PFSK-1 (cell line): ENCODE data around the gene LDLRAD2.

Source experiments
- FOXP2 ChIP-seq: optimal IDR thresholded peaks from 2 replicates; pipeline ENCODE3; 2011; ENCODE audit warnings: borderline replicate concordance, control low read depth, inconsistent platforms; ENCODE audit not compliant: insufficient read depth; ENCODE audit errors: extremely low read length, extremely low read depth
- POLR2AphosphoS5 ChIP-seq: IDR thresholded peaks from 2 replicates; pipeline ENCODE4 v1.6.1; 2012; ENCODE audit warnings: low read depth, mild to moderate bottlenecking, control low read depth, low read length, moderate library complexity
- SIN3A ChIP-seq: IDR thresholded peaks from 2 replicates; pipeline ENCODE4 v1.6.1; 2012; ENCODE audit warnings: mild to moderate bottlenecking, low read length, moderate library complexity, borderline replicate concordance; ENCODE audit not compliant: insufficient read depth
- TAF1 ChIP-seq: IDR thresholded peaks from 2 replicates; pipeline ENCODE4 v1.6.1; 2012; ENCODE audit warnings: low read length, control low read depth, borderline replicate concordance; ENCODE audit not compliant: insufficient read depth
- TF ChIP-seq, protein P1 (sequence below), 2 experiments: IDR thresholded peaks; 2 replicates each; pipeline versions ENCODE4 v1.6.1 to v1.8.0; 2011 to 2012; ENCODE audit warnings: low read depth in 2 of 2, low read length in 2 of 2, control low read depth in 1 of 2, inconsistent platforms in 1 of 2, mild to moderate bottlenecking in 1 of 2, moderate library complexity in 1 of 2; ENCODE audit not compliant: insufficient read depth in 1 of 2

LDLRAD2 gene

DNA sequence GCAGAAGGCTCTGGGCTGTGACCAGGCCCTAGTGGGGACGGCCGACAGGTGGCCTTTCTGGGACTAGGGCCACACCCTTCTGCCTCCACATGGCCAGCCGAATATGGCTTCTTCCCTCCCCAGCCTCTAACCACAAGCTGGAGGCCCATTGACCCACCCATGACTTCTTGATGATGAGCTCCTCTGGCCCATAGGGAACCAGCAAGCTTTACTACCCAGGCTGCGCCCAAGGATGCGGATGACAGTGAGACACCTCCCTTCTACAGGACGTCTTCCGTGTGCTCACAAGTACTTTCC lies 41.0 kb downstream of the LDLRAD2 start:
- TF ChIP-seq POLR2AphosphoS5 (no peak), TAF1 (no peak), SIN3A (no peak), FOXP2 (no peak)
- TF ChIP-seq, protein P1, sequence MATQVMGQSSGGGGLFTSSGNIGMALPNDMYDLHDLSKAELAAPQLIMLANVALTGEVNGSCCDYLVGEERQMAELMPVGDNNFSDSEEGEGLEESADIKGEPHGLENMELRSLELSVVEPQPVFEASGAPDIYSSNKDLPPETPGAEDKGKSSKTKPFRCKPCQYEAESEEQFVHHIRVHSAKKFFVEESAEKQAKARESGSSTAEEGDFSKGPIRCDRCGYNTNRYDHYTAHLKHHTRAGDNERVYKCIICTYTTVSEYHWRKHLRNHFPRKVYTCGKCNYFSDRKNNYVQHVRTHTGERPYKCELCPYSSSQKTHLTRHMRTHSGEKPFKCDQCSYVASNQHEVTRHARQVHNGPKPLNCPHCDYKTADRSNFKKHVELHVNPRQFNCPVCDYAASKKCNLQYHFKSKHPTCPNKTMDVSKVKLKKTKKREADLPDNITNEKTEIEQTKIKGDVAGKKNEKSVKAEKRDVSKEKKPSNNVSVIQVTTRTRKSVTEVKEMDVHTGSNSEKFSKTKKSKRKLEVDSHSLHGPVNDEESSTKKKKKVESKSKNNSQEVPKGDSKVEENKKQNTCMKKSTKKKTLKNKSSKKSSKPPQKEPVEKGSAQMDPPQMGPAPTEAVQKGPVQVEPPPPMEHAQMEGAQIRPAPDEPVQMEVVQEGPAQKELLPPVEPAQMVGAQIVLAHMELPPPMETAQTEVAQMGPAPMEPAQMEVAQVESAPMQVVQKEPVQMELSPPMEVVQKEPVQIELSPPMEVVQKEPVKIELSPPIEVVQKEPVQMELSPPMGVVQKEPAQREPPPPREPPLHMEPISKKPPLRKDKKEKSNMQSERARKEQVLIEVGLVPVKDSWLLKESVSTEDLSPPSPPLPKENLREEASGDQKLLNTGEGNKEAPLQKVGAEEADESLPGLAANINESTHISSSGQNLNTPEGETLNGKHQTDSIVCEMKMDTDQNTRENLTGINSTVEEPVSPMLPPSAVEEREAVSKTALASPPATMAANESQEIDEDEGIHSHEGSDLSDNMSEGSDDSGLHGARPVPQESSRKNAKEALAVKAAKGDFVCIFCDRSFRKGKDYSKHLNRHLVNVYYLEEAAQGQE (IDR thresholded peaks at IDR 0.05; ENCODE audit: insufficient read depth in 1 of 2, low read depth in 2 of 2, low read length in 2 of 2): no peak

DNA sequence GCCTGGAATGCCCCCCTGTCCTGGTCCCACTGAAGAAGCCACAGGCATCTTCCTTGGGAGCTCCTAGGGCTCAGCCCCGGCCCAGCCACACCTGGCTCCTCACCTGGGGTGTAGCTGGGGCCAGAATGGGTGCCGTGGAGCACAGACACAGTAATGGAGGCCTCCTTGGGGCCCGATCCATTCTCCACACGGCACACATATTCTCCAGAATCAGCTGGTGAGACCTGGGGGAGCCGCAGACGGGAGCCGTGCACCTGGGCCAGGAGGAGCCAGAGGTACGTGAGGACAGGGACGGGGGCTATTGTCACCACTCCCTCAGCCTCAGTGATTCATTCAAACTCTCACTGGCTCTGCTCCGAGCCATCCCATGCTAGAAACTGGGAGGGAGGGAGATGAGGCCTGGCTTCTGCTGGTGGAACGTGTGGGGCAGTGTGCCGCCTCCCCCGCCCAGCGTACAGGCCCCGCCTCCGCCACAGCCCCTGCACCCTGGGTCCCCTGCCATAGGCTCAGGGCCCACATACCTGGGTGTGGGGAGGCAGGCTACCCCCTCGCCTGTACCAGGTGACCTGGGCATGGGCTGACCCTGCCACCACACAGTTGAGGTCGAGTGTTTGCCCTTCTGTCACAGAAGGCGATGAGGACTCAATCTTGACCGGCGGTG lies 42.2 kb downstream of the LDLRAD2 start:
- TF ChIP-seq FOXP2: no peak
- TF ChIP-seq TAF1: no peak
- TF ChIP-seq POLR2AphosphoS5: no peak
- TF ChIP-seq, protein P1 (IDR thresholded peaks at IDR 0.05; ENCODE audit: insufficient read depth in 1 of 2, low read depth in 2 of 2, low read length in 2 of 2): no peak
- TF ChIP-seq SIN3A: no peak

GRCh38 chr1:21854751-21855131 lies 42.7 kb downstream of the LDLRAD2 start:
- TF ChIP-seq, protein P1 (IDR thresholded peaks at IDR 0.05; ENCODE audit: insufficient read depth in 1 of 2, low read depth in 2 of 2, low read length in 2 of 2): no peak
- no peak for TF ChIP-seq SIN3A
- TF ChIP-seq TAF1: no peak

- TF ChIP-seq POLR2AphosphoS5 (no peak), FOXP2 (no peak), TAF1 (no peak), SIN3A (no peak)
- TF ChIP-seq, protein P1 (IDR thresholded peaks at IDR 0.05; ENCODE audit: insufficient read depth in 1 of 2, low read depth in 2 of 2, low read length in 2 of 2): no peak
Observed at GRCh38 chr1:21855257-21856096, 43.4 kb downstream of the LDLRAD2 start.
